GM12892 (cell line): Measurements from ENCODE around the gene GALNT9.

ENCODE experiments used
- POLR2A ChIP-seq: IDR thresholded peaks from 2 replicates; pipeline ENCODE4 v1.6.1; 2011; ENCODE audit warnings: low read depth, low read length, control low read depth
- POLR2AphosphoS5 ChIP-seq: IDR thresholded peaks from 2 replicates; pipeline ENCODE4 v1.6.1; 2011; ENCODE audit warnings: low read depth, low read length, control low read depth

DNA sequence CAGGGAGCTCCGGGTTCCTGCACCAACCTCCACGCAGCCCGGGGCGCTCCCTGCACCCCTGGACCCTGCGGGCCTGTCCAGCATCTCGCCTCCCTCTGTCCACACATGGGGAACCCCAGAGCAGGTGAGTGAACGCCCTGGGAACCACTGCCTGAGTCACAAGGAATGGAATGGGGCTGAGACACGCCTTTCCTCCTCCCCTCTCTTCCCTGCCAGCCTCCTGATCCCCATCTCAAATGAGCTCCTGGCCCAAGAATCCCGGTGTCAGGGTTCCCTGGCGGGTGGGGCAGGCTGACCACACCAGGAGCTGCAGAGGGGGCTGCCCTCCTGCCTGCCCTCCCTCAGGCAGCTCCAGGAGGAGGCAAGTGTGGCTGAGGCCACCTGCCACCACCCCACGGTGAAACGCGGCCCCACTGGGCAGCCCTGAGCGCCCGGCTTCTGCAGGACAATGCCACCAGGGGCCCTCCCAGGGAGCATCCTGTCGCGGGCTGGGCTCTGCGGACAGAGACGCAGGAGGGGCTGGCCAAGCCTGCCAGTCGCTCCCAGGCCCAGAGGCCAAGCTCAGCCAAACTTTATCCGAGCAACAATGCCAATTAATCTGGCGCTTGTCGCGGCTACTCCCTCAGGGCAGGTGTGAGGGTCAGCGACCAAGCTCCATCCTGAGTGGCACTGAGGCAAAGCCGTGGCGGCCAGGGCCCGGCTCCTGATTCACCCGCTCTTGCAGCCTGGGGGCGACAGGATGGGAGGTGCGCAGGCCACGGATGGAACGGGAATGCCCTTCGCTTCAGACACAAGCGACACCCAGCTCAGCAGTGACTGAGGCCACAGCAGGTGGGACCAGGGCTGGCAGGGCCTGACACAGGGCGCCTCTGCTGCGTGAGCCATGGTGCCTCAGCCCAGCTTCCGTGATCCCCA, 44.3 kb downstream of the GALNT9 start:
- TF ChIP-seq POLR2A (no peak), POLR2AphosphoS5 (no peak)
